Measurements from ENCODE around the gene ESRP2.

- TF ChIP-seq, protein P1, sequence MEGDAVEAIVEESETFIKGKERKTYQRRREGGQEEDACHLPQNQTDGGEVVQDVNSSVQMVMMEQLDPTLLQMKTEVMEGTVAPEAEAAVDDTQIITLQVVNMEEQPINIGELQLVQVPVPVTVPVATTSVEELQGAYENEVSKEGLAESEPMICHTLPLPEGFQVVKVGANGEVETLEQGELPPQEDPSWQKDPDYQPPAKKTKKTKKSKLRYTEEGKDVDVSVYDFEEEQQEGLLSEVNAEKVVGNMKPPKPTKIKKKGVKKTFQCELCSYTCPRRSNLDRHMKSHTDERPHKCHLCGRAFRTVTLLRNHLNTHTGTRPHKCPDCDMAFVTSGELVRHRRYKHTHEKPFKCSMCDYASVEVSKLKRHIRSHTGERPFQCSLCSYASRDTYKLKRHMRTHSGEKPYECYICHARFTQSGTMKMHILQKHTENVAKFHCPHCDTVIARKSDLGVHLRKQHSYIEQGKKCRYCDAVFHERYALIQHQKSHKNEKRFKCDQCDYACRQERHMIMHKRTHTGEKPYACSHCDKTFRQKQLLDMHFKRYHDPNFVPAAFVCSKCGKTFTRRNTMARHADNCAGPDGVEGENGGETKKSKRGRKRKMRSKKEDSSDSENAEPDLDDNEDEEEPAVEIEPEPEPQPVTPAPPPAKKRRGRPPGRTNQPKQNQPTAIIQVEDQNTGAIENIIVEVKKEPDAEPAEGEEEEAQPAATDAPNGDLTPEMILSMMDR (IDR thresholded peaks at IDR 0.05): no peak
- no peak for TF ChIP-seq POLR2AphosphoS5 (IDR thresholded peaks at IDR 0.05)
These were observed 16.5 kb upstream of the ESRP2 start for GRCh38 chr16:68252383-68252782.
